GM19372 (cell line): ENCODE results near the gene LRRC3B.

Experiments
- ATAC-seq: cut with Tn5 transposase; IDR thresholded peaks from one replicate; pipeline ENCODE4 v1.9.1; 2021; ENCODE audit warnings: mild to moderate bottlenecking, low read depth, moderate library complexity; ENCODE audit not compliant: unreplicated experiment

Gene LRRC3B

DNA sequence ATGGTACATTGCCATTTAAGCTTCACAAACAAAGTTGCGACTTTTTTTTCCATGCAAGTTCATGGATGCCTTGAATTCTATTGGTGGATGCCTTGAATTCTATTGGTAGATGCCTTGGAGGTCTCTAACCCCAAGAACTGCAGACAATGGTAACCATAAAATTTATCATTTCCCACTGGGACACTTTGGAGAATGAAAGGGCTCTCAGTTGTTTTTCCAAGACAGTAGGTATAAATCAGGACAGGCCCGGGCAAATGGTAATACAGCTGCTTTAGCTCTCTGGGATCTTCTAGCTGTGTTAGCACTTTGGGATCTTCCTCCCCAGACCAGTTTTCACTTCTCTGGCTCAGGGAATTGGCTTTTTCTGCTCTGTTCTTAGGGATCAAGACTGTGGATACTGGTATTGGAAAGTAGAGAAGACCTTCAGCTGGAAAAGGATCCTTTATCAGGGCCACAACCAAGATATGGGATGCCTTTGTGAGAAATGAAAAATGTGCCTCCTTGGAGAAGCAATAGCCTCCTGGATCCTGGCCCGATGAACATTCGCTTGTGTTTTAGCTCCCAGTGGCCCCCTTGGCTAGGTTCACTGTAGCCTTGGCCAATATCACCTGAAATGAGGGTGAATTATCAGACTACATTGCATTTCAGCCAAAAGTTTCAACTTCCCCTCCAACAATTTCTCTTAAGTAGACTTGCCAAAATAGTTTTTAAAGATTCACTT, 8.3 kb downstream of the LRRC3B start:
- ATAC-seq = no peak

DNA sequence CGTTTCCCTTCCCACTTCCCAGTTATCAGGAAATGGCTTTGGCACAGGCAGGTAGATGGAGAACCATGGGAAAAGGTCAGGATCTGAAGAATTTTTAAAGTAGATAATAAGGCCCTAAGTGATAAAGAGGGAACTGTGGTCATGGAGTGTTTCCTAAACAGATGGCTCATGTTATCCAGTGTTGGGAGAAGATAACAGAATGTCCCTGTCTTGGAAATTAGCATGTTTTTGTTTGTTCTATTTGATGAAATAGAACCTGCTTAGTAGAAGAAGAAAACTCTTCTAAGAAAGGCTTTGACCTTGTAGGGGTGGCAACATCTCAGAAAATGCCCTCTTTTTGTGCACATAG, 8.8 kb downstream of the LRRC3B start:
- ATAC-seq = no peak

DNA sequence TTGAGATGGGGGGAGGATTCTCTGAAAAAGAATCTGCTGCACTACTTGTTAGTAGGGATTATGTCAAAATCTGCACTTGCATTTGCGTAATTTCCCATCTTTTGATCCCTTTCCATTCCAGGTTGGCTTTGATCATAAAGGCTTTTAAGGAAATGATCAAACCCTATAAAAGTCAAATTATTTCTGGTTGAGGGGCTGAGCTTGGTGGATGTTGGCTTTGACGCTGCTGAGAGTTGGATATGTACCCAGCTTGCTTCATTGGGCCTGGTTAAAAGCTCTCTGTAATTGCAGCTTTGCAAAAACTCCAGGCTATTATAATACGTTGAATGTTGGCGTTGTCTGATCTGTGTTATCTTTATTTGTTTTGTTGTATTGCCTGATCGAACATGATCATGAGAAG, 12.0 kb downstream of the LRRC3B start:
- ATAC-seq = no peak

DNA sequence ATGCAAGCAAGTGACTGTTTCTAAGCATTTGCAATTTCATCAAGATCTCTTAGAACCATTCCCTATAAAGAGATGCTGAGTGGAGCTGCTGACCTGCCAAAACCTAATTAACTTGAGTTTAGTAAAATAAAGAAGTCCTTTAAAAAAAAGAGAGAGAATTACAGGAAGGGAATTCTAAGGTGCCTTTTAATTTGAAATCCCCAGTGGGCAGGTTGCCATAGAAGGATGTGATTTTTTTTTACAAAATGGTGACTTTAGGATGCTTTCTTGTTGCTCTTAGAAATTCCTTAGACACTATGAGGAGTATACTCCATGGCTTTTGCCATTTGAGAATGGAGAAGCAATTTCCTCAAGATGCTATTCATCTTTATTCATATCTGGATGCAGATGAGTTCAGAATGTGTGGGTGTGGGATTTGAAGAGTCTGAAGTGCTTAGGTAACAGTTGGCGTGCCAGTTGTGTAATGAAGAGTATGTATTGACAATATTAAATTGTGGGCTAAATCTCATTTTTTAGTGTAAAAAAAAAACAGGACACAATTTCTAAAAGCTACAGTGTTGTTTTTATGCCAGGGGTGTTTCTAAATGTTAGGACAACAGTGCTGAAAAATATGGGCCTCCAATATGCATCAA, 13.6 kb downstream of the LRRC3B start:
- ATAC-seq = no peak

DNA sequence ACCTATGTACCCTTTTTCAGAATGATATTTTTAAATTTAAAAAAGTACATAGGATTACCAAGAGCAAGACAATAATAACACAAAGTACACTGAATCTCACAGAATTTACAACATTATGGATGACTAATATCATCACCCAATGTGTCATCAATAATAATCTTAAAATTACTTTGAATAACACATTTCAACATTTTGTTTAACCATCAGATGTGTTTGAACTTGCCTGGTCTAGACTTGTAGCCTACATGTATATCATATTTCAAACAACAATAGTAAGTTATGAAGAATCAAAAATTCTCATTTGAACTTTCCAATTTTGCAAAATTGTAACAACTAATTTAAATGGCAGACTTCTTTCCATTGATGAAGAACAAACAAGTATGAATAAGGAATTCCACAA, 15.1 kb downstream of the LRRC3B start:
- no peak for ATAC-seq

DNA sequence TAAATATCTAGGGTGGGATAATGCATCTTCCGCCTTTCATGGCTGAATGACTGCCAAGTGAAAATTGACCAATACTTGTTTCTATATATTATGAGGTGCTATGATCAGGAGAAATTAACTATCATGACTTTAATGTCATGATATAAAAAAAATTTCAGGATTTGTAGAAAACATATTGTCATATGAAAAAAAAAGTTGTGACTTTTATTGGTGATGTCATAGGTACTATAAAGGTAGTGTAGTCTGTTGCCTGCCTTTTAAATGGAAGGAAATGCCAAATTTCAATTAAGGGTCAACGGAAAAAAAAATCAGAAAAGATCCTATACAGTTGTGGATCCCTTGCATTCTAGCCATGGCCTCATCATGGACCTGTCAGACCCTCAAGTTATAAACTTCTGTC, 15.5 kb downstream of the LRRC3B start:
- ATAC-seq = no peak

DNA sequence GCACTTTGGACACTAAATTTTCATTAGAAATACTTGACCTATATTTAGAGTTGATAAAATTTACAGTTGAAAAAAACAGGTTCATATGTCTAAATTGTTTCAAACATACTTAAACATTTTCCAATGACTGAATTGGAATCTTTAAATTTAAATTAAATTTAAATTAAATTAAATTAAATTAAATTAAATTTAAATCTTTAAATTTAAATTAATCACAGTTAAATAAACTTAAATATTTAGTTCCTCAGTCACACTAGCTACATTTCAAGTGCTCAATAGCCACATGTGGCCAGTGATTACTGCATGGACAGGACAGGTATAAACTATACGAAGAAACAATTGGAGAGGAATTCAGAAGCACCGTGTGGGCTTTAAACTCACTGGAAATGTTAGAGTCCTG, 16.8 kb downstream of the LRRC3B start:
- ATAC-seq = no peak

DNA sequence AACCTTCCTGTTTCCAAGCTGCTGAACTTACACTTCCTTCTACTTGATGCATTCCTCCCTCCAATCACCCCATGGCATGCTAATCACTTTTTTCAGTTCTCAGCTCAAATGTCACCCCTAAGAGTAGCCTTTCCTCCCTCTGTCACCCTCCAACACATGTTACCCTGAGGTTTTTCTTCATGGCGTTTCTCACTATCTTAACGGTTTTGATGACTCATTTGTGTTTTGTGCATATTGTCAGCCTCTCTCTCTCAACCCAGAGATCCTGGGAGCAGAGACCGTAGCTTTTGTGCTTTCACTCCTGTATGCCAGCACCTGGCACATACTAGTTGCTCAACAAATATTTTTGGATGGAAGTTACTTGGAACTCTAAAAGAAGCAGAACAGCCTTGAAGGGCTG, 24.5 kb downstream of the LRRC3B start:
- ATAC-seq = no peak

DNA sequence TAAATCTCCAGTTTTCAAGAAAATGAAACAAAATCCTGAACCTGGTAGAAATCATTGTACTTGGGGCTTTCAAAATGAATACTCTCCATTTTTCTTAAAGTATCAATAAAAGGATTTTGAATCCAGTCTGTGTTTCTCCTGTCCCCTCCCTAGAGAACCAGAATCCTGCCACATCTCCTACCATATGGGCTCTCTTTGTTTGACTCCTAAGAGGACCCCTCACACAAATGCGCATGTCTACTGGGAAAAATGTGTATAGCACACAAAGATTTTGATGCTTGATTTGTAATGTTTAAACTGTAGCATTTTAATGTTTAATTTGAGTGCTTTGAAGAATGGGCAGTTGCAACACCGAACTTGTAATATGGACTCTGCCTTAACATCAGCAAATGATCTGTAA, 25.9 kb downstream of the LRRC3B start:
- no peak for ATAC-seq

DNA sequence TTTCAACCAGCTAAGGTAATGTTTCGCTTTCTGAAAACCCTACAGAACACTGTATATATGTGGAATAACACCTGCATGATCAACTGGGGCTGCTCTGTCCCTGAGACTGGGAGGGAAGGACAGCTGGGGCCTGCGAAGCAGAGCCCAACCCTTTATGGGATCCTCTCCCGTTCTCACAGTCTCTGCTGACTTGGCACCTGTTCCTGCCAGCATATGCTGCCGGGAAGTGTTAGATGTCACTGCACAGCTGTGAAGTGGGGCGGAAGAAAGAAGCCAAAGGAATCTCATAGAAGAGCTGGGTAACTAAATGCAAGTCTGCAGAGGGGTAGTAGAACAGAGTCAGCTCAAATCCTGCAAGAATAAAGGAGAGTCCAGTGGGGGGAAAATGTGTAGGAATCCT, 29.6 kb downstream of the LRRC3B start:
- ATAC-seq = no peak

DNA sequence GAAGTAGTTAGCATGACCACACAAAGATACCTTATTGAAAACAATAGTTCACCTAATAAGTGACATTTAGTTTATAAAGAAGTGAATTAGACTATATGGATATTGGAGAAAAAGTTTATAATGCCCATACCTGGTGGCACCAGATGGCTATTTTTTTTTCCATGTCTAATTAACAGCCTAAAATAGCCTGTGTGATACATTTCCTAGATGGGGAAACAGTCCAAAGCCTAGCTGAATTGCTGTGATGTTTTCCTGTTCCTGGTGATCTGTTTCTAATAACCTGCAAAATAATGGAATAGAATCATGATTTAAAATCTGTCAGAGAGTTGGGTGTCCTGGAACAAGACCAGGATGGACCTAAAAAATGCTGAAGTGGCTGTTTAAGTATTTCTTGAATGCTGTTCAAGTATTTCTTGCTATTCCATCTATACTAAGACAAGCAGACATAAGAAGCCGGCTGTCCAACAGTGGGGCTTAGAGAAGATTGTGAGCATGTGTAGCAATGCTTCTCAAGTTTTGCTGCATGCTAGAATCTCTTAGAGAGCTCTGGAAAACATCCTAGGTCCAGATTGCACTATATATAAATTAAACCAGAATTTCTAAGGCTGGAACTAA, 31.3 kb downstream of the LRRC3B start:
- ATAC-seq = no peak

DNA sequence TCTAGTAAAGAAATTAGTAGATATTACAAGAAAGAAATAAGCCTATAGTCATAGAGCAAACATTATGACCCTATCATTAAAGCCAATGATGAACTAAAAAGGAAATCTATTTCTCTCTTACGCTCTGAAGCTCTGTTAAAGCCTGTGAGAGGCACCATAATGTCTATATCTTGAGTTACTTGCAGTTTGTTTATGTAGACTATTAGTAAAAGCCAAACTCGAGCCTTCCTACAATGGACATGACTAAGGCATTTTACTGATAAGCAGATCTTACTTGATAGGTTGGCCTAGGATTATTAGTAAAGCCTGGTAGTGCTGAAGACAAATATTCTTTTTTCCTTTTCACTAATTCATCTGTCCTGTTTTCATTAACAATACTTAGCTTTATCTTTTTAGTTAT, 32.7 kb downstream of the LRRC3B start:
- no peak for ATAC-seq

DNA sequence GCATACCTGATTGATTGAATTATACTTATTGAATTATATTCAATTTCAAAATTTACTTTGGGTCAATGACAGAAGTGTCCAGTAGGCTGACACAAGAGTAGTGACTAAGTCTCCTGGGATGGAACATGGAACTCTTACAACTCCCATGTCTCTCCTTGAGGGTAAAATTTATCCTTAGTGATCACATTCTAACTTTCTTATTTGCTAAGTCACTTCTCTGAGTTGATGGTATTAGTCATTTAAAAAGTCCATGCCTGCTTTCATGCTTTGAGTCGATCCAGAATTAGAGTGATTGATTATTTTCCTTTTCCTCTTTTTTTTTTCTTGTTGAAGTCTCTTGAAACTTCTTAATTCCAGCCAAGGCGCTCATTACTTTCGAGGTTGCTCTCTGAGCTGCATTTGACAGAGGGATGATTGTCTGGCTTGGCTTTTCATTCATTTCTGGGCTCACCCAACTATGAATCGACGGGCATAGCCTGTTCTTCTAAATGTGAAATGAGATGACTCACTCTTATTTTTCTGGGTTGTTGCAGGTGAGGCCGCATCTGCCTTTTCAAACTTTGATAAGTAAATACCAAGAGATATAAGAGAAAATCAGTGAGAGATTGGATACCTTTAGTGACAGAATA, 34.9 kb downstream of the LRRC3B start:
- no peak for ATAC-seq

DNA sequence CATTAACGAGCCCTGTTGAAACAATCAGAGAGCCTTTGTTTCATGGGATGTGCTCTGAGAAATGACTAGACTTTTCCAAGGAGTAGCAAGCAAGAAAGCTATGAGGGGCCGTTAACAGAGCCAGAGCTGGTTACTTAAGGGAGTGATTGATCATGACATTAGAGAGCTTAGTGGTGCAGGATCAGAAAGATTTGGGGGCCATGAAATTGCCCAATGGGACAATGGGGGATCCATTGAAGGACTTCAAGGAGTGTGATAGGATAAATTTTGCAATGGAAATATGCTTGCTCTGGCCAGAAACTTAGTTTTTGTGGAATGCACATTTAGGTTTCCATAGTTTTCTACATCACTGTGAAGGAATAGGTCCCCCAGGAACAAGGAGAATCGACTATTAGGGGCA, 45.6 kb downstream of the LRRC3B start:
- no peak for ATAC-seq

DNA sequence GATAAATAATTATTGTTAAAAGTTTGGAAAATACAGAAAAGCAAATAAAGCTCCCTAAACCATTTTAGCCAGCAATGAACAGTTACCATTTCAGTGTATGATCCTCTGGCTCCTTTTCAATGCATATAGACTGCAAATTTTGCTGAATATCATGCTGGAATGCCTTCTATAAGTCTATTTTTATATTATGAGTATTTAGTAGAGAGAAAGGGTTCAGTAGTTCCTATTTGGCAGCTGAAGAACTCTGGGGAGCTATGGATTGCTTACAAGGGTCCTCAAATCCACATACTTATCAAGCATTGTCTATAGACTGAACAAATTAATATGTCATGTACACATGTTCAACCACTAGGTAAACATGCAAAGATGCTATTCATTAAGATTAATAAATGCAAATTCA, 46.1 kb downstream of the LRRC3B start:
- no peak for ATAC-seq

DNA sequence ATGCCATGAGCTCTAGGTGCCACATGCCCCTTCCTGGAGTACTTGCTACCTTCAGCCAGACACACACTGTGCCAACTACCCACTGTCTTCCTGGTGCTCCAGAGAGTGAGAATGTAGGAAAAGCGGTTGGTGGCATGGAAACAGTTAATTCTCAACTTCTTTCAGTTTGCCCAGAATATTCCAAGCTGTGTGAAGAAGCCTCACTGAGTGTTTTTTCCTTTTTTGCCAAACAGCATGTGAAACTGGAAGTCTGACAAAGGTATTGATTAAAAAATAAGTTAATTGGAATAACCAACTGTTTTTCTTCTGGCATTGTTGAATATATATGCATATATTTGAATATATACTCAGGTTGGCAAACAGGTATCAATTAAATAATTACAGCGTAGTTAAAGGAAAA, 52.8 kb downstream of the LRRC3B start:
- ATAC-seq = no peak

DNA sequence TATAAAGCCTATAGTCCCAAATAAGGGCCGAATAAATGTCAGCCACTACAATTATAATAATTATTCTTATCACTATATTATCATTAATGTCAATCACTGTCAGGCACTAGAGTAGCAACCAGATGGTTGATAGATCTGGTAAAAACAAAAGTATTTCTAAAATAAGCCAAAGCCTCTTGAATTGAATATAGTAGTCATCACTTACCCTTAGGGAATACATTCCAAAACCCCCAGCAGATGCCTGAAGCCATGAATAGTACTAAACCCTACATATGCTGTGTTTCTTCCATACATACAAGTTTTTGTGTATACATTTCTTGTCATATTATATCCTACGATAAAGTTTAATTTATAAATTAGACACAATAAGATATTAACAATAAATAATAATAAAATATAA, 59.1 kb downstream of the LRRC3B start:
- ATAC-seq = no peak

DNA sequence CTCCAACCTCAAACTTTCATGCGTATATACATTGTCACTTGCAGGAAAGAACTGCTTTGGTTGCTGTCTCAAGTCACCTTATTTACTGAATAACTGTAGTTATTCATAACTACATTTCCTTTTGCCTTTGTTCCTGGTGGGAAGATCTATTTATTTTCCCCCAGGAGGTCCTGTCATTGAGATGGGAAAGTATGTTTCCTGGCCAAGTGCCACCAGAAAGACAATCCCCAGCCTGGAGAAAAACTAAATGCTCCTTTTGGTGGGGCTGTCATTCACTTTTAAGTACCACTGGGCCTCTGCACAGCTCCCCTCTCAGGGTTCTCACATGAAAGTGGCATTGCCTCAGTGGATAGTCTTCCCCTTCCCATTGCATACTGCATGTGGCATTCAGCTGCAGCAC, 59.8 kb downstream of the LRRC3B start:
- ATAC-seq = no peak

DNA sequence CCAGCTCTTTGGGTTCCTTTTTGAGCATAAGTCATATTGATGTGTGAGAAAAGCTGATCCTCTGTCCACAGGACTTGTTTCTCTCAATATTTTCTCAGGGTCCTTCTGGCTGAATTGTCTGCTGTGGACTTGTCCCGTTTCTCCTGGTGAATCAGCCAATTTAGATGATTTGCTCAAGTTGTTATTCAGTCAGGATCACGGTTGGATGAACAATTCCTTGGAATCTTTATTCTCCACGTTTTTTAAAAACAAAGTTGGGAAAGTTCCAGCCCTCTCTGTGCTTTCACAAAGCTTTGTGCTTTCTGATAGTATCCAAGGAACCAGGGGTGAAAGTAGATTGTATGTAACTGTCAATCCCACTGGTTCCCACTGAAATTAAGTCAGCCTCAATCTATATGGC, 61.3 kb downstream of the LRRC3B start:
- no peak for ATAC-seq

DNA sequence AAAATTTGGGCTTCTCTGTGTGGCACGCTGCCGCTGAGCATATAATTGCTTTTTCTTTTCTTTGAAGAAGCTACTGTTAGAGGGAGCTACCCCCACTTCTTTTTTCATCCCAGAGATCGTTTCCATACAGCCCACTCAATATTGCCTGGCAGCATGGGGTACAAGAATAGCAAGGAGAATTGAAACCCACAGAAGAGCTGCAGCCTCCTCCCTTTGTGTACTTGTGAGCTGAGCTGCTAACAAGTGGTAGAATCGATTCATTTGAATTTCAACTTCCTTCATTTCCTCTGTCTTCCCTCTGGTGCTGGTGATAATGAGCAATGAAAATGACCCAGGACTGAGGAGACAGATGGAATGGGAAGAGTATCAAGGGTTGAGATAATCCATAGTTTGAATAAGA, 64.9 kb downstream of the LRRC3B start:
- no peak for ATAC-seq

DNA sequence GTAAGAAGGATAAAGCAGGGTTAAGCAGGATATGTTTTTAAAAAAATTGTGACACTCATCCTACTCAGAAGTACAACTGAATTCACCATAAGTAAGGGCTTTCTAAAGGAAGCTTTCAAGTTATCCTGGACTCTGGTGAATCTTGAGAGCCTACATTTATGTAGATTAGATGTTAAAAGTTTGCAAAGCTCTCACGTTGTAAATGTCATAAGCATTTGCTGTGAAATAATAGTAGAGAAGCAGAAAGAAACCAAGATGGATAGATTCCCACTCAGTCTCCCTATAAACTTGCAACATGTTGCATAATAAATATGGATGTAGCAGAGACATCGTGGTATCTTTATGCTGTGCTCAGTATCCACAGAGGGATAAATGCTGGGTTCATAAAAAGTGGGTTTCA, 77.0 kb downstream of the LRRC3B start:
- ATAC-seq = no peak

DNA sequence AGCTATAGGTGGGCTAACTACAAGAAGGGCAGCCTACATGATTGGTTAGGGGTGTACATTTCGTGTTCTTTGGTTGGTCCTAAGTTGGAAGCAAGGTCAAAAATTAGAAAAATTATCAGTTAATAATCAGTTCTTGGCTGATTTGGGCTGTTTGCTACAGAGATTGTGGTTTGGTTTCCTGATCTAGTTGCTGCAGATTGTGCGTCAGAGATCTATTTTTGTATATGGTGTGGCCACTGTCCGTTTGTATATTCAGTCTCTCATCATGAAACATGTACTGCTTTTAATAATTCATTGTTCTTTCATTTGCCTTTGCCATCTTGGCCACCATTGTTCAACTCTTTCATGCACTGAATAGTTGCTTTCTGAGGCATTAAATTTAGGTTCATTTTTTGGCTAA, 80.9 kb downstream of the LRRC3B start:
- peak; percentile 58 for ATAC-seq
